ENCODE results near the gene SRM. TPM values are rescaled to one million over a fixed set of nuclear protein-coding genes. Genes with fewer than 3 reads are reported as not detected.

Gene SRM
- total and polyA plus RNA-seq, 2 of the 13 experiments (the other 11 are each of a cell fraction or from before 2014, with no cell fraction given): 27.9 to 31.8 TPM

GRCh38 chr1:11053758-11054137 is 6.1 kb downstream of the SRM start:
- ATAC-seq (peak; percentile 55), FAIRE-seq (no peak), DNase-seq (ENCODE audit: low spot score) (no peak)
- no peak overlapping the region for H3K9ac ChIP-seq (ENCODE audit: insufficient read depth, low read depth, low read length)
- H3K9me3 ChIP-seq (ENCODE audit: low read length): no peaks in the 10 kb centered on the region
- no peak overlapping the region for H3K4me3 ChIP-seq (replicated peaks in 1 of 3; ENCODE audit: insufficient read depth in 1 of 3, low read depth in 2 of 3, low read length in 3 of 3)
- no peak overlapping the region for H3K27ac ChIP-seq (ENCODE audit: extremely low read length, insufficient read depth, low read length)
- ChIA-PET CTCF (ENCODE audit: low intra/inter-chr PET ratio, low total read pairs) (no interaction called here), POLR2A (interaction anchor here (2.0 kb wide), 1 partner anchor 8 kb away, joined by 10 read pairs; no protein-coding TSS in a partner anchor)
- H3K4me2 ChIP-seq (ENCODE audit: low read depth, low read length): no peak overlapping the region
- no TSS peak for BruUV-seq (replicated peaks)
- H3K79me2 ChIP-seq (ENCODE audit: insufficient read depth, low read length): peaks cover 4% of the 10 kb centered on the region
- H4K20me1 ChIP-seq (ENCODE audit: insufficient read depth, low read length): peaks cover 3% of the 10 kb centered on the region; the same call in 1 of the 2 replicates
- no peaks in the 10 kb centered on the region for H3K27me3 ChIP-seq (ENCODE audit: control insufficient read depth in 1 of 2, insufficient read depth in 2 of 2, low read length in 2 of 2)
- intact Hi-C loops (cut with micrococcal nuclease; ENCODE audit: unreplicated experiment): no loop called here
- no peak overlapping the region for H2AFZ ChIP-seq (ENCODE audit: low read length)
- peaks cover 5 to 23% of the 10 kb centered on the region in 2 experiments; a peak in 4 of 5 replicates for H3K36me3 ChIP-seq (replicated peaks in 1 of 2; ENCODE audit: control insufficient read depth in 1 of 2, insufficient read depth in 2 of 2, low read length in 2 of 2)
- WGBS (ENCODE audit: low lambda C conversion rate): no CpG with 5 or more reads among the region's 10 CpGs
- in situ Hi-C loops (cut with HindIII; ENCODE audit: extremely low pct_ligation_motif_present, low pct_unique_long_range_greater_than_20kb): no loop called here
- H3K4me1 ChIP-seq (ENCODE audit: insufficient read depth, low read length): peaks cover 46% of the 10 kb centered on the region
- peak; percentile 95 for TF ChIP-seq MIER2 (CRISPR knock-in tag; IDR thresholded peaks at IDR 0.05)
- TF ChIP-seq SRSF1 (optimal IDR thresholded peaks at IDR 0.05; ENCODE audit: low read depth, low read length): no peak
- TF ChIP-seq ZNF430 (CRISPR knock-in tag; IDR thresholded peaks at IDR 0.05): no peak; the same call in 1 of the 2 replicates
- TF ChIP-seq FOXP4 (CRISPR knock-in tag; IDR thresholded peaks at IDR 0.05): no peak
- TF ChIP-seq ZNF749 (CRISPR knock-in tag; IDR thresholded peaks at IDR 0.05; ENCODE audit: borderline replicate concordance): no peak
- no peak; the same call in 1 of the 2 replicates for TF ChIP-seq ZFP91 (CRISPR knock-in tag; IDR thresholded peaks at IDR 0.05; ENCODE audit: borderline replicate concordance)
- no peak for TF ChIP-seq TAF15 (IDR thresholded peaks at IDR 0.05; ENCODE audit: low read depth, low read length, poor library complexity, severe bottlenecking)
- TF ChIP-seq CSRNP2 (CRISPR knock-in tag; conservative IDR thresholded peaks at IDR 0.05; ENCODE audit: low read depth): no peak
- no peak for TF ChIP-seq KLF12 (CRISPR knock-in tag; IDR thresholded peaks at IDR 0.05; ENCODE audit: borderline replicate concordance)
- TF ChIP-seq TFDP2 (CRISPR knock-in tag; IDR thresholded peaks at IDR 0.05): no peak
- TF ChIP-seq ZFX (CRISPR knock-in tag; IDR thresholded peaks at IDR 0.05; ENCODE audit: low read depth): no peak
- no peak for TF ChIP-seq WIZ (CRISPR knock-in tag; IDR thresholded peaks at IDR 0.05)
- no peak for TF ChIP-seq ZNF34 (CRISPR knock-in tag; IDR thresholded peaks at IDR 0.05; ENCODE audit: borderline replicate concordance)
- peak; percentile 32; the same call in 1 of the 2 replicates for TF ChIP-seq ZNF563 (CRISPR knock-in tag; IDR thresholded peaks at IDR 0.05)
- TF ChIP-seq ETS1 (CRISPR knock-in tag; IDR thresholded peaks at IDR 0.05): no peak
- no peak for TF ChIP-seq PAX8 (CRISPR knock-in tag; IDR thresholded peaks at IDR 0.05; ENCODE audit: borderline replicate concordance)
- peak; percentile 67; the same call in 1 of the 2 replicates for TF ChIP-seq ZNF75D (CRISPR knock-in tag; IDR thresholded peaks at IDR 0.05; ENCODE audit: borderline replicate concordance)
